ENCODE results near the gene CAMTA1. TPM values are rescaled to one million over a fixed set of nuclear protein-coding genes. Genes with fewer than 3 reads are reported as not detected.

The CAMTA1 gene
- total RNA-seq, 2 donors from 2014 or later: 100 to 102 TPM

DNA sequence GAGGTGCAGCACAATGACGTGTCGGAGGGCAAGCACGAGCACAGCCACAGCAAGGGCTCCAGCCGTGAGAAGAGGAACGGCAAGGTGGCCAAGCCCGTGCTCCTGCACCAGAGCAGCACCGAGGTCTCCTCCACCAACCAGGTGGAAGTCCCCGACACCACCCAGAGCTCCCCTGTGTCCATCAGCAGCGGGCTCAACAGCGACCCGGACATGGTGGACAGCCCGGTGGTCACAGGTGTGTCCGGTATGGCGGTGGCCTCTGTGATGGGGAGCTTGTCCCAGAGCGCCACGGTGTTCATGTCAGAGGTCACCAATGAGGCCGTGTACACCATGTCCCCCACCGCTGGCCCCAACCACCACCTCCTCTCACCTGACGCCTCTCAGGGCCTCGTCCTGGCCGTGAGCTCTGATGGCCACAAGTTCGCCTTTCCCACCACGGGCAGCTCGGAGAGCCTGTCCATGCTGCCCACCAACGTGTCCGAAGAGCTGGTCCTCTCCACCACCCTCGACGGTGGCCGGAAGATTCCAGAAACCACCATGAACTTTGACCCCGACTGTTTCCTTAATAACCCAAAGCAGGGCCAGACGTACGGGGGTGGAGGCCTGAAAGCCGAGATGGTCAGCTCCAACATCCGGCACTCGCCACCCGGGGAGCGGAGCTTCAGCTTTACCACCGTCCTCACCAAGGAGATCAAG is 878.3 kb downstream of the CAMTA1 start:
- WGBS: 89% methylated on average over 38 of the region's 38 CpGs
- no peak overlapping the region for H3K4me3 ChIP-seq
- intact Hi-C loops (cut with DNase I): loop anchor here (10.0 kb wide), 1 partner anchor 241 kb away; no protein-coding TSS in a partner anchor
- H3K9me3 ChIP-seq: no peaks in the 10 kb centered on the region
- no peaks in the 10 kb centered on the region for H3K4me1 ChIP-seq (replicated peaks)
- H3K27me3 ChIP-seq (replicated peaks; ENCODE audit: insufficient read depth): no peaks in the 10 kb centered on the region
- DNase-seq (ENCODE audit: low spot score): no peak
- H3K36me3 ChIP-seq: no peaks in the 10 kb centered on the region
- TF ChIP-seq, protein P1, sequence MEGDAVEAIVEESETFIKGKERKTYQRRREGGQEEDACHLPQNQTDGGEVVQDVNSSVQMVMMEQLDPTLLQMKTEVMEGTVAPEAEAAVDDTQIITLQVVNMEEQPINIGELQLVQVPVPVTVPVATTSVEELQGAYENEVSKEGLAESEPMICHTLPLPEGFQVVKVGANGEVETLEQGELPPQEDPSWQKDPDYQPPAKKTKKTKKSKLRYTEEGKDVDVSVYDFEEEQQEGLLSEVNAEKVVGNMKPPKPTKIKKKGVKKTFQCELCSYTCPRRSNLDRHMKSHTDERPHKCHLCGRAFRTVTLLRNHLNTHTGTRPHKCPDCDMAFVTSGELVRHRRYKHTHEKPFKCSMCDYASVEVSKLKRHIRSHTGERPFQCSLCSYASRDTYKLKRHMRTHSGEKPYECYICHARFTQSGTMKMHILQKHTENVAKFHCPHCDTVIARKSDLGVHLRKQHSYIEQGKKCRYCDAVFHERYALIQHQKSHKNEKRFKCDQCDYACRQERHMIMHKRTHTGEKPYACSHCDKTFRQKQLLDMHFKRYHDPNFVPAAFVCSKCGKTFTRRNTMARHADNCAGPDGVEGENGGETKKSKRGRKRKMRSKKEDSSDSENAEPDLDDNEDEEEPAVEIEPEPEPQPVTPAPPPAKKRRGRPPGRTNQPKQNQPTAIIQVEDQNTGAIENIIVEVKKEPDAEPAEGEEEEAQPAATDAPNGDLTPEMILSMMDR (IDR thresholded peaks at IDR 0.05): no peak
- TF ChIP-seq POLR2A (IDR thresholded peaks at IDR 0.05): no peak
- no peak for TF ChIP-seq POLR2AphosphoS5 (IDR thresholded peaks at IDR 0.05)
- H3K27ac ChIP-seq: no peak overlapping the region

DNA sequence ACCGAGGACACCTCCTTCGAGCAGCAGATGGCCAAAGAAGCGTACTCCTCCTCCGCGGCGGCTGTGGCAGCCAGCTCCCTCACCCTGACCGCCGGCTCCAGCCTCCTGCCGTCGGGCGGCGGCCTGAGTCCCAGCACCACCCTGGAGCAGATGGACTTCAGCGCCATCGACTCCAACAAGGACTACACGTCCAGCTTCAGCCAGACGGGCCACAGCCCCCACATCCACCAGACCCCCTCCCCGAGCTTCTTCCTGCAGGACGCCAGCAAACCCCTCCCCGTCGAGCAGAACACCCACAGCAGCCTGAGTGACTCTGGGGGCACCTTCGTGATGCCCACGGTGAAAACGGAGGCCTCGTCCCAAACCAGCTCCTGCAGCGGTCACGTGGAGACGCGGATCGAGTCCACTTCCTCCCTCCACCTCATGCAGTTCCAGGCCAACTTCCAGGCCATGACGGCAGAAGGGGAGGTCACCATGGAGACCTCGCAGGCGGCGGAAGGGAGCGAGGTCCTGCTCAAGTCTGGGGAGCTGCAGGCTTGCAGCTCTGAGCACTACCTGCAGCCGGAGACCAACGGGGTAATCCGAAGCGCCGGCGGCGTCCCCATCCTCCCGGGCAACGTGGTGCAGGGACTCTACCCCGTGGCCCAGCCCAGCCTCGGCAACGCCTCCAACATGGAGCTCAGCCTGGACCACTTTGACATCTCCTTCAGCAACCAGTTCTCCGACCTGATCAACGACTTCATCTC is 879.1 kb downstream of the CAMTA1 start:
- H3K36me3 ChIP-seq: no peaks in the 10 kb centered on the region
- 86% methylated on average over 48 of the region's 48 CpGs for WGBS
- H3K27me3 ChIP-seq (replicated peaks; ENCODE audit: insufficient read depth): no peaks in the 10 kb centered on the region
- no peaks in the 10 kb centered on the region for H3K9me3 ChIP-seq
- intact Hi-C loops (cut with DNase I): loop anchor here (10.0 kb wide), 1 partner anchor 240 kb away; no protein-coding TSS in a partner anchor
- no peak for DNase-seq (ENCODE audit: low spot score)
- H3K27ac ChIP-seq: no peak overlapping the region
- H3K4me1 ChIP-seq (replicated peaks): no peaks in the 10 kb centered on the region
- TF ChIP-seq POLR2A (IDR thresholded peaks at IDR 0.05) (no peak), POLR2AphosphoS5 (IDR thresholded peaks at IDR 0.05) (no peak)
- TF ChIP-seq, protein P1 (IDR thresholded peaks at IDR 0.05): no peak
- no peak overlapping the region for H3K4me3 ChIP-seq

DNA sequence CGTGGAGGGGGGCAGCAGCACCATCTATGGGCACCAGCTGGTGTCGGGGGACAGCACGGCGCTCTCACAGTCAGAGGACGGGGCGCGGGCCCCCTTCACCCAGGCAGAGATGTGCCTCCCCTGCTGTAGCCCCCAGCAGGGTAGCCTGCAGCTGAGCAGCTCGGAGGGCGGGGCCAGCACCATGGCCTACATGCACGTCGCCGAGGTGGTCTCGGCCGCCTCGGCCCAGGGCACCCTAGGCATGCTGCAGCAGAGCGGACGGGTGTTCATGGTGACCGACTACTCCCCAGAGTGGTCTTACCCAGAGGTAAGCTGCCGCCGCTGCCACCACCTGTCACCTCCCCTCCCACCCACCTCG is 879.6 kb downstream of the CAMTA1 start:
- Histone ChIP-seq H3K27me3 (replicated peaks; ENCODE audit: insufficient read depth) (no peaks in the 10 kb centered on the region), H3K9me3 (no peaks in the 10 kb centered on the region), H3K4me1 (replicated peaks) (no peaks in the 10 kb centered on the region), H3K4me3 (no peak overlapping the region), H3K27ac (no peak overlapping the region), H3K36me3 (no peaks in the 10 kb centered on the region)
- TF ChIP-seq POLR2A (IDR thresholded peaks at IDR 0.05): no peak
- no peak for TF ChIP-seq POLR2AphosphoS5 (IDR thresholded peaks at IDR 0.05)
- TF ChIP-seq, protein P1 (IDR thresholded peaks at IDR 0.05): no peak
- DNase-seq (ENCODE audit: low spot score): no peak
- intact Hi-C loops (cut with DNase I): loop anchor here (10.0 kb wide), 1 partner anchor 240 kb away; no protein-coding TSS in a partner anchor
- WGBS: 85% methylated on average over 21 of the region's 21 CpGs

DNA sequence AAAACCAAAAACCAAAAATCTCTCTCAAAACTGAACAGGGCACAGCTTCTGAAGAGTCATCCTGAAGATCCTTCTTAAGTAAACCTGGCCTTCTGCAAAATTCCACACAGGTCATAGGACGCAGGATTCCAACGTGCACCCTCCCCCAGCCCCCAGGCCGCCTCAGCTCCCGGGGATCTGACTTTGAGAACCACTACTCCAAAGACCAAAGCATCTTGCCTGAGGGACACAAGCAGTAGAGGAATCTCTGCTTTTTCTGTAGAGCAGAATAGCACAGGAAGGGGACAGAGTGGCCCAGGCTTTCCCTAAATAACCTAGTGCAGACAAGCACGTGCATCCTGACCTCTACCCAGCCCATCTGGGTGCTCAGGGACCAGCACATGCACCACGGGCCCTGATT is 881.0 kb downstream of the CAMTA1 start:
- Histone ChIP-seq H3K9me3 (no peaks in the 10 kb centered on the region), H3K4me1 (replicated peaks) (no peaks in the 10 kb centered on the region), H3K4me3 (no peak overlapping the region), H3K27me3 (replicated peaks; ENCODE audit: insufficient read depth) (no peaks in the 10 kb centered on the region), H3K27ac (no peak overlapping the region), H3K36me3 (no peaks in the 10 kb centered on the region)
- intact Hi-C loops (cut with DNase I): loop anchor here (10.0 kb wide), 1 partner anchor 239 kb away; no protein-coding TSS in a partner anchor
- TF ChIP-seq POLR2A (IDR thresholded peaks at IDR 0.05) (no peak), POLR2AphosphoS5 (IDR thresholded peaks at IDR 0.05) (no peak)
- TF ChIP-seq, protein P1 (IDR thresholded peaks at IDR 0.05): no peak
- DNase-seq (ENCODE audit: low spot score): no peak
- 77% methylated on average over 6 of the region's 6 CpGs for WGBS

Measured in prostate gland (tissue), 2 donors.